Dendritic cell treated with granulocyte-macrophage colony-stimulating factor and Interleukin-4, amounts not matched to agents 40 ng/mL and 50 ng/mL, for 4 days (primary cell): ENCODE measurements around the gene ANKRD28.

Experiments used
- H3K27ac Mint-ChIP-seq: one replicate; pipeline ENCODE4 v1.8.0; 2022; ENCODE audit warnings: mild to moderate bottlenecking, mixed read lengths
- H3K27me3 Mint-ChIP-seq: one replicate; pipeline ENCODE4 v1.8.0; 2022; ENCODE audit warnings: mild to moderate bottlenecking, mixed read lengths
- H3K36me3 Mint-ChIP-seq: one replicate; pipeline ENCODE4 v1.8.0; 2022; ENCODE audit warnings: low read depth, mixed read lengths
- H3K4me1 Mint-ChIP-seq: one replicate; pipeline ENCODE4 v1.8.0; 2022; ENCODE audit warnings: low read depth, mixed read lengths
- H3K4me3 Mint-ChIP-seq: one replicate; pipeline ENCODE4 v1.8.0; 2022; ENCODE audit warnings: mild to moderate bottlenecking, moderate library complexity, mixed read lengths
- H3K9me3 Mint-ChIP-seq: one replicate; pipeline ENCODE4 v1.8.0; 2022; ENCODE audit warnings: mixed read lengths
- intact Hi-C: fragments of 100-400 bp; cut with micrococcal nuclease; formaldehyde crosslinking; loops from one replicate; pipeline ENCODE4 v1.15.0; 2022

The ANKRD28 gene

GRCh38 chr3:15713364-15713763 lies 84.4 kb downstream of the ANKRD28 start:
- H3K4me3 Mint-ChIP-seq: no peak overlapping the region
- no peaks in the 10 kb centered on the region for H3K9me3 Mint-ChIP-seq
- no peaks in the 10 kb centered on the region for H3K27me3 Mint-ChIP-seq
- peaks cover 10% of the 10 kb centered on the region for H3K4me1 Mint-ChIP-seq
- intact Hi-C loops: no loop called here
- peaks cover 12% of the 10 kb centered on the region for H3K36me3 Mint-ChIP-seq
- H3K27ac Mint-ChIP-seq: no peak overlapping the region

DNA sequence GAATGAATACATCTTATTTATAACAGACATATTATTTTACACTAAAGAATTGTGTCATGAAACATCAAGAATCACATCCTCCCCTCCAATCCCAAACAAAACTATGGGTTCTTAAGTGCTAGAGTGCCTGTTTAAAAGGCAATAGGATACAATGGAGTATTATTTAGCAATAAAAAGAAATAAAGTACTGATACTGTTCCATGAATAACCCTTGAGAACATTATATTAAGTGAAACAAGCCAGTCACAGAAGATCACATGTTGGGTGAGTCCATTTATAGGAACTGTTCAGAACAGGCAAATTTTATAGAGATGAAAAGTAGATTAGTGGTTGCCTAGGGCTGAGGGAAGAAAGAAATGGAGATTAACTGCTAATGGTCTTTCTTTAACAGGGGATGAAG lies 86.5 kb downstream of the ANKRD28 start:
- H3K27ac Mint-ChIP-seq: no peak overlapping the region
- H3K9me3 Mint-ChIP-seq: no peaks in the 10 kb centered on the region
- peaks cover 10% of the 10 kb centered on the region for H3K4me1 Mint-ChIP-seq
- no peak overlapping the region for H3K4me3 Mint-ChIP-seq
- H3K36me3 Mint-ChIP-seq: peaks cover 12% of the 10 kb centered on the region
- intact Hi-C loops: no loop called here
- H3K27me3 Mint-ChIP-seq: no peaks in the 10 kb centered on the region

- no peak overlapping the region for H3K4me3 Mint-ChIP-seq
- H3K27ac Mint-ChIP-seq: no peak overlapping the region
- intact Hi-C loops: no loop called here
- H3K9me3 Mint-ChIP-seq: no peaks in the 10 kb centered on the region
- peaks cover 10% of the 10 kb centered on the region for H3K4me1 Mint-ChIP-seq
- H3K36me3 Mint-ChIP-seq: peaks cover 12% of the 10 kb centered on the region
- H3K27me3 Mint-ChIP-seq: no peaks in the 10 kb centered on the region
Measured at GRCh38 chr3:15708882-15709677, 88.7 kb downstream of the ANKRD28 start.

- Mint-ChIP-seq H3K27me3 (no peaks in the 10 kb centered on the region), H3K27ac (no peak overlapping the region), H3K36me3 (peaks cover 12% of the 10 kb centered on the region), H3K9me3 (no peaks in the 10 kb centered on the region), H3K4me3 (no peak overlapping the region), H3K4me1 (peaks cover 10% of the 10 kb centered on the region)
- intact Hi-C loops: no loop called here
Measured at GRCh38 chr3:15707779-15708178, 90.0 kb downstream of the ANKRD28 start.

DNA sequence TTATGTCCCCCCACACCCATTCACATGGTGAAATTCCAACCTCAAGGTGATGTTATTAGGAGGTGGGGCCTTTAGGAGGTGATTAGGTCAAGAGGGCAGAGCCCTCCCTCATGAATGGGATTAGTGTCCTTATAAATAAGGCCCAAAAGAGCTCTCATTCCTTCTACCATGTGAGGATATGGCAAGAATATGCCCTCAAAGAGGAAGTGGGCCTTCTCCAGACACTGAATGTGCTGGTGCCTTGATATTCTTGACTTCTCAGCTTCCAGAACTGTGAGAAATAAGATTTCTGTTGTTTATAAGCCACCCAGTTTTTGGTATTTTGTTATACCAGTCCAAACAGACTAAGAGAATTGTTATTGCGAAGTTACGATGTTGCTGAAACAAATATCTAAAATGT lies 94.4 kb downstream of the ANKRD28 start:
- Mint-ChIP-seq H3K27ac (no peak overlapping the region), H3K27me3 (no peaks in the 10 kb centered on the region), H3K4me3 (no peak overlapping the region), H3K4me1 (no peaks in the 10 kb centered on the region), H3K9me3 (no peaks in the 10 kb centered on the region), H3K36me3 (no peaks in the 10 kb centered on the region)
- intact Hi-C loops: no loop called here

DNA sequence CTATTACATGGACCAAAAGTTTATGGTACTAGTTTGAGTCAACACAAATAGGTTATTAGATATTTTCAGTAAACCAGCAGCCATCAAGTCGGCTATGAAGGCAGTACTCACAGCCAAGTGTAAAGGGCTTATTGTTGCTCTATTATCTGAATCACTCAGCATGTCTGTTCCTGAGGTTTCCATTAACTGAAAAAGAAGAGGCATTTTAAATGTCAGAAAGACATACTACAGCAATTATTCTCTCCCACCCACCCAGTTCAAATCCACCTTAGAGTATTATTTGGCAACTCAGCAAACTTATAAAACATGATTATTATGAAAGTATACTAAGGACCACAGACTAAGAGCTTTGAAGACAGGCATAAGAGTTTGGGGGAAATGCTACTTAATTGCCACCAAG lies 103.2 kb downstream of the ANKRD28 start:
- no peaks in the 10 kb centered on the region for H3K9me3 Mint-ChIP-seq
- intact Hi-C loops: no loop called here
- no peaks in the 10 kb centered on the region for H3K27me3 Mint-ChIP-seq
- peaks cover under 1% of the 10 kb centered on the region for H3K36me3 Mint-ChIP-seq
- no peak overlapping the region for H3K27ac Mint-ChIP-seq
- no peaks in the 10 kb centered on the region for H3K4me1 Mint-ChIP-seq
- no peak overlapping the region for H3K4me3 Mint-ChIP-seq

DNA sequence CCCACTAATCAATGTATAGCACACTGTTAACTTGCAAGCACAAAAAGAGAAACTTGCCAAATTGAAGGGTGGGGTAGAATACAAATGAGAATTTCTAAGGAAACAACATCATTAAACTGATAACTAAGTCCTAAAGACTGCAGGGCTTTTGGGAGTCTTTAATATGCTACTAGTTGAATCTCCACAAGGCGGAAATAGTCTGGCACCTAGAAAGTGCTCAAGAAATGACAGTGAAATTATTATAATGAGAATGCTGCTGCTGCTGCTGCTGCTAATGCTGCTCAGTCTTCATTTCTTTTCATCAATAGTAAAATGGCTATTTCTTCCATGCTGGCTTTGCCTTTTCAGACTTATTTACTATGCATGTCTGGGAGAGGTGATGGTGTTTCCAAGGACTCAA lies 104.4 kb downstream of the ANKRD28 start:
- Mint-ChIP-seq H3K27ac (no peak overlapping the region), H3K4me1 (no peaks in the 10 kb centered on the region), H3K9me3 (no peaks in the 10 kb centered on the region), H3K36me3 (peaks cover 6% of the 10 kb centered on the region), H3K4me3 (no peak overlapping the region), H3K27me3 (no peaks in the 10 kb centered on the region)
- intact Hi-C loops: no loop called here

DNA sequence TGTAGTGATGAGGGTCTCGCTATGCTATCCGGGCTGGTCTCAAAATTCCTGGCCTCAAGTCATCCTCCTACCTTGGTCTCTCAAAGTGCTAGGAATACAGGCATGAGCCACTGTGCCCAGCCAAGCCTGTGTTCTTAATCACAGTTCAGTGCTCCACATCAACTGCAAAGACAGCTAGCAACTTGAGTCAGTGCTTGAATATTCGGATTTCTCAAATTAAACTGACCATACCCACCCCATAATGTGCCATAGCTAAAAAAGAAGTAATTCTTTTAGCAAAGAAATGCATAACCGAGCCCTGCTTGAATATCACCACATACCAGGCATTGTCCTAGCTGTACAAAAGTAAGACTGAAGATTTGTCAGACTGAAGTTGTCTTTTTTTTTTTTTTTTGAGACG lies 107.0 kb downstream of the ANKRD28 start:
- Mint-ChIP-seq H3K9me3 (no peaks in the 10 kb centered on the region), H3K27me3 (no peaks in the 10 kb centered on the region), H3K4me3 (no peak overlapping the region), H3K4me1 (no peaks in the 10 kb centered on the region), H3K36me3 (peaks cover 6% of the 10 kb centered on the region), H3K27ac (no peak overlapping the region)
- intact Hi-C loops: no loop called here

DNA sequence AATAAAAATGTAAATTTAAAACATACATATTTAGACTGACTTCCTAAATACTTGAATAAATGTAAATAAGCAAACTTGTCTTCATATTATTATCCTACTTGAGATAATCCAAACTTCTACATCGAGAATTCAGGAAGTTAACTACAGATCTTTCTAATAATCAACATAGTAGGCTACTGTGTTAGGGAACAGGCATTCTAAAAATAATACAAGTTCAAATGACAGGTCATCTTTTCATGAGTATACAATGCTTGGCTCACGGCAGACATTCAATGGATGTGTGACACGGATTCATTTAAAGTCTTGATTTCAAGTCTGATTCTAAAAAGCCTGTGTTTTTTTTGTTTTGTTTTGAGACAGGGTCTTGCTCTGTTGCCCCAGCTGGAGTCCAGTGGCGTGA lies 107.5 kb downstream of the ANKRD28 start:
- intact Hi-C loops: no loop called here
- Mint-ChIP-seq H3K4me3 (no peak overlapping the region), H3K4me1 (no peaks in the 10 kb centered on the region), H3K9me3 (no peaks in the 10 kb centered on the region), H3K36me3 (peaks cover 9% of the 10 kb centered on the region), H3K27ac (no peak overlapping the region), H3K27me3 (no peaks in the 10 kb centered on the region)

DNA sequence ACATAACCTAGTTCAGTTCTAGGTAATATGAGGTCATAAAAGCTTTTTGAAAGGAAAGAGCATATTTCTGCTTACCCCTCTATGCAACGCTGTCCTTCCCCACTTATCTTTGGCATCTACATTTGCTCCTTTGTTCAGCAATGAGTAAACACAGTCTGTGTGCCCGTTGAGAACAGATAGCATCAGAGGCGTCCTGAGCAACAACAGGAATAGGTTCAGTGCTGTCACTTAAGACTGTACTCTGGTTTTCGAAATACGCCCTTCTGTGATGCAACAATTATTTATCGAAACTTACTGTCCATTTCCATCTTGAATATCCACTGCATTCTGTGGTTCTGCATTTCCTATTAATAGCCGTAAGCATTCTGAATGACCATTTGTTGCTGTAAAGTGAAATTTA lies 111.9 kb downstream of the ANKRD28 start:
- Mint-ChIP-seq H3K9me3 (no peaks in the 10 kb centered on the region), H3K27me3 (no peaks in the 10 kb centered on the region), H3K4me3 (no peak overlapping the region), H3K36me3 (peaks cover 12% of the 10 kb centered on the region), H3K4me1 (peaks cover 6% of the 10 kb centered on the region), H3K27ac (no peak overlapping the region)
- intact Hi-C loops: no loop called here

DNA sequence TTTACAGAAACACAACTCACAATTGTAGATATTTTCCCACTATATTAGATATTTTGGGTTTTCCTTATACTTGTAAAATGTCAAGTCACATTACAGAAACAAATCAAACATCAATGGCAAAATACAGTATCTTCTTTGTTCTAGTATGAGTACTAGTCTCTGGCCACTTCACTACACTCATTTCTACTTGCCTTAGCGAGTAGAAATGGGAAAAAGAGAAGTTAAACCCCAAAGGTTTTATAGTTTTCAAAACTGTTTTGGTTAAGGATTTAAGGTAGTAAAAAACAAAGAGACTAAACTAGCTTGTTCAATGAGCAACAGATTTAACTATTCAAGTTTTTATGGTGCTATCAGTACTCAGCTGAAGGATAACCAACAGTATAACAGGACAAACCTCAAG lies 114.5 kb downstream of the ANKRD28 start:
- Mint-ChIP-seq H3K9me3 (no peaks in the 10 kb centered on the region), H3K27ac (no peak overlapping the region), H3K4me3 (no peak overlapping the region), H3K36me3 (peaks cover 6% of the 10 kb centered on the region), H3K4me1 (peaks cover 11% of the 10 kb centered on the region), H3K27me3 (no peaks in the 10 kb centered on the region)
- intact Hi-C loops: no loop called here

- Mint-ChIP-seq H3K27me3 (no peaks in the 10 kb centered on the region), H3K27ac (no peak overlapping the region), H3K36me3 (peaks cover 6% of the 10 kb centered on the region), H3K4me1 (peaks cover 11% of the 10 kb centered on the region), H3K9me3 (no peaks in the 10 kb centered on the region), H3K4me3 (no peak overlapping the region)
- intact Hi-C loops: no loop called here
Measured at GRCh38 chr3:15682561-15683185, 115.1 kb downstream of the ANKRD28 start.

DNA sequence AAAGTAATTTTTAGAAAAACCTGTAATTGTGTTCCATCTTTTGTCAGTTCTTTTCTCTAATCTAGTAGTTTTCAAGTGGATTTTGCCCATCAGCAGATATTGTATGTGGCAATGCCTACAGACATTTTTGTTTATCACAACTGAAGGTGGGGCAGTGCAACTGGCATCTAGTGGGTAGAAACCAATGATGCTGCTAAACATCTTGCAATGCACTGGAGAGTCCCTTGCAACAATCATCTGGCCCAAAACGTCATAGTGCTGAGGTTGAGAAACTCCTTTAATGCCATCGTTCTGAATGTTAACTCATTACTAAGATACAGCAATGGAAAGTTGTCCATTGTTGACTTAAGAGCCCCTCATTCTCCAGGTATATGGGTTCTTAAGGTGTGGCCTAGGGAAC lies 116.1 kb downstream of the ANKRD28 start:
- no peak overlapping the region for H3K27ac Mint-ChIP-seq
- intact Hi-C loops: no loop called here
- peaks cover 6% of the 10 kb centered on the region for H3K36me3 Mint-ChIP-seq

DNA sequence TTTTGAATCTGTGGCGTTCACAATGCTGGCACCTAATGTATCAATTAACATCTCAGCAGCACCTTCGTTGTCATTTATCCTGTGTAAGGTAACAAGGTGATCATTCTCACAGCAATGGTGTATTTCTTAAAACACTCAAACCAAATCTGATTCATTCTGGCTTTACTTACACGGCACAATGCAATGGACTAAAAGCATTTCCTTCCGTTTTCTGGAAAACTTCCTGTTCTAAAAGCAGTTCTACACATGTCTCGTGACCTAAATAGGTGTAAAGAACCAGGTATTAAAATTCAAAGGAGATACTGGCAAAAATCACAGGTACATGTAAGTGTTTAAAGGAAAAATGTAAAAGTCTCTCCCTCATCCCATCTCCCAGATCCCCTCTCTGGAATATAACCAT lies 118.5 kb downstream of the ANKRD28 start:
- intact Hi-C loops: no loop called here
- H3K27me3 Mint-ChIP-seq: no peaks in the 10 kb centered on the region
- H3K4me3 Mint-ChIP-seq: no peak overlapping the region
- no peaks in the 10 kb centered on the region for H3K36me3 Mint-ChIP-seq
- H3K9me3 Mint-ChIP-seq: no peaks in the 10 kb centered on the region
- no peak overlapping the region for H3K27ac Mint-ChIP-seq
- H3K4me1 Mint-ChIP-seq: peaks cover 11% of the 10 kb centered on the region

More for the DNA sequence above, 116.1 kb downstream of the ANKRD28 start:
- no peak overlapping the region for H3K4me3 Mint-ChIP-seq
- peaks cover 11% of the 10 kb centered on the region for H3K4me1 Mint-ChIP-seq
- H3K27me3 Mint-ChIP-seq: no peaks in the 10 kb centered on the region
- H3K9me3 Mint-ChIP-seq: no peaks in the 10 kb centered on the region

DNA sequence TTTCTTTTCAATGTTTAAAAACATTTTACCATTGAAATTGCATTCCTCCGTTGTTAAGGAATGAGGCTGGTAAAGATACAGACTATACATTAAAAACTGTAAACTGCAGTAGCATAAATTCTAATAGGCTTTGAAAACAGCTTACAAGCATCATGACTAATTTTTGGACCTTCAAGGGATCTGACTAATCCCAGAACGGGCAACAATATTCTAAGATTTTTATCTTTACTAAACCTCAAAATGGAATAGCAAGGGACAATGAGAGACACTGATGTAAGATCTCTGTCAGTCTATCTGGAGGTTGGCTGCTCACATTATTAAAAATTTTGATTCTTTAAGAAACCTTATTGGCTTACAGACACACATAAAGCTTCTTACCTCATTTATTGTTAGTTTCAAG lies 121.5 kb downstream of the ANKRD28 start:
- intact Hi-C loops: no loop called here
- no peak overlapping the region for H3K4me3 Mint-ChIP-seq
- H3K9me3 Mint-ChIP-seq: no peaks in the 10 kb centered on the region
- no peaks in the 10 kb centered on the region for H3K36me3 Mint-ChIP-seq
- no peak overlapping the region for H3K27ac Mint-ChIP-seq
- H3K4me1 Mint-ChIP-seq: peaks cover 5% of the 10 kb centered on the region
- no peaks in the 10 kb centered on the region for H3K27me3 Mint-ChIP-seq
